Pons (tissue), 1 donor: ENCODE data around the gene UGT2B17.
"Not testable (repeated sequence)": the region's sequence is repeated elsewhere in the genome, so short reads cannot be mapped to it uniquely, and the experiment has no call there.

ENCODE experiments used
- DNase-seq: peaks from one replicate; pipeline ENCODE4 v3.0.0-alpha.2; 2016; ENCODE audit warnings: low spot score

Gene UGT2B17

DNA sequence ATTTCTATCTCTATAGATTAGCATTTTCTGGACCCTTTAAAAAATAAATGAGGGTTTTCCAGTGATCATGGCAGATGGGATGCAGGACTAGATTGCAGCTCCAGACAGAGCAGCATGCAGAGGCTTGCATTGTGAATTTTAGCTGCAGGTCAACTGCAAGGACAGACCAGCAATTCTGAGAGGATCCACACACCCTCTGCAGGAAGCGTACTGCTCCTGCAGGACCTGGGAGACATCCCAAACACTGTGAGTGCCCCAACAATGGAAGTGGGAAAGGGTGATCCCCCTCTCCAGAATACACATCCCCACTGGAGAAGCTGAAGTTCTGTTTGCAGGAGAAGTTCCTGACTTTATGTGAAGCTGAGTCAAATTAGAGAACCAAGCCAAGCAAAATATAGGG lies 7.1 kb downstream of the UGT2B17 start:
- not testable (repeated sequence) for DNase-seq

DNA sequence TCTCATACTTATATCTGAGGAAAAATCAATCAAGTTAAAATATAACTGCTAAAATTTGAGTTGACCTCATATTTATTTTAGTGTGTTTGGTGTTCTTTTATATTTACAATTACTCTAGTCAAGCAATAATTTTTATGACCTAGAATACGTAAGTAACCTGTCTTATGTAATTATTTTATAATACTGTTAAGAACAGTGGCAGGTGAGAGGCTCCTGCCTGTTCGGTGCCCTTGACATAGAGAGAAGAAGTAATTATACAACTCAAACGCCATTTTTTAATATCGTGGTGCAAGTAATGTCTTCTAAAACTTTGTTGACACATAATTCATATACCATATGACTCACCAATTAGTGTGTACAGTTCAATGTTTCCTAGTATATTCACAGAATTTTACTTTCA lies 7.6 kb downstream of the UGT2B17 start:
- DNase-seq = not testable (repeated sequence)

DNA sequence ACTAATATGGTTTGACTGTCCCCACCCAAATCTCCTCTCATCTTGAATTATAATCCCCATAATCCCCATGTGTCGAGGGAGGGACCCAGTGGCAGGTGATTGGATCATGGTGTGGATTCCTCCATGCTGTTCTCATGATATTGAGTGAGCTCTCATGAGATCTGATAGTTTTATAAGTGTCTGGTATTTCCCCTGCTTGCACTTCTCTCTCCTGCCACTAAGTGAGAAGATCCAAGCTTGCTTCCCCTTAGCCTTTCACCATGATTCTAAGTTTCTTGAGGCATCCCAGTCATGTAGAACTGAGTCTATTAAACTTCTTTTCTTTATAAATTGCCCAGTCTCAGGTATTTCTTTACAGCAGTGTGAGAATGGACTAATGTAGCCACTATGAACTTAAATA lies 9.8 kb downstream of the UGT2B17 start:
- not testable (repeated sequence) for DNase-seq

DNA sequence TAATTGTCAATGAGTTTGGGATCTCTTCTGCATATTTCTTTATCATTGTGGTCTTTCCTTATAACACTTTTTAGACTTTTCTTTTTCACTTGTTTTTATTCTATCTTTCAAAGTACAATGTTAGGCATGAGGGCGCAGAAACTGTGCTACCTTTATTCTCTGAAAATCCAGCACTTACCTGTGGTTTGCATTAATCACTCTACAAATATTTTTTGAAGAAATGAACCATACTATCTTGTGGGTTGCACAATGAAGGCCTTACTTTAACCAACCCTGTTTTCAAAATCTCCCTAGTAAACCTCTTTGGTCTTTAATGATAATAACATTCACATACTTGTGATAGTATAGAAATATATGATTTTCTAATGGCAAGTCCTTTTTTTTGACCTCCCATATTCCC lies 11.0 kb downstream of the UGT2B17 start:
- not testable (repeated sequence) for DNase-seq

DNA sequence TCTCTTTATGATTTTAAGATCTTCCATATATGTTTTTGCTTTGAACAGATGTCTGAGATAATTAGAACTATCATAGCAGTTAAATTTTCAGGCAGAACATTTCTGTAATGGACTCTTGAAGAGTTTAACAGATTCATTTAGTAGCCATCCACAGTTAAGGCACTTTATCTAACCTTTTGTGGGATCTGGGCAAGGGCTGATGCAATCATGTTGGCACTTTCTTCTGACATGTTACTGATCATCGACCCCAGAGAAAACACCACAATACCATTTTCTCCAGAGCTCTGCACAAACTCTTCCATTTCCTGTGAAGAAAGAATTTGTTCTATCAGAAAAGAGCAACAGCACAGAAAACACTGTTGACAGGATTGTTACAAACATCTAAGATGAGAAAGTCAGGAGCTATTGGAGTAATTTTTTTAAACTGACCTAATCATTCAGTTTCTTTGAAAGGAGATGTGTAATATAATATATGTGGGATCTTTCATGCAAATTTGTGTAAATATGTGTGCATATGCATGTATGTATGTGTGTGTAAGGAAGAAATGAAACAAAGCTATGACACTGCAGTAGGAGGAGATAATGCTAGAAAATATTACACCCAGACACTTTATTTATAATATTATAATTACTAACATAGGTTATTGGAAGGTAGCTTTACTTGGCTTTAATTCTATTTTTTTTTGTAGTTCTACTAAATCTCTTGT lies 15.6 kb downstream of the UGT2B17 start:
- DNase-seq = not testable (repeated sequence)

DNA sequence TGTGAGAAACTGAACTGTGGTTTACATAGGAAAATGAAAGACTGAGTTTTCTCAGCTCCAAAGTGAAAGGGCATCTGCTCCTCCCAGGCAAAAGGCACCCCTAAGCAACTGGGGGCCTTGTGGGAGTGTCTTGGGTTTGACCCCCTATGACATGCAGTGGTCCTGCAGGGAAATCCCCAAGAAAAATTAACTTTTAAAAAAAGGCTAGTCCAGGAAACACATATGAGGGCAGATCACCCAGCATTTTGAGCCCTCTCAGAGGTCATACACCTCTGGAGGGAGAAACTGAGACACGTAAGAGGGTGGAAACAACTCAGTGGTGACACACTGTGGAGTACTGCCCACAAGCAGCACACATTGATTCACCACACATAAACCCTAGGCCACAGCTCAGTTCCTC lies 22.3 kb downstream of the UGT2B17 start:
- DNase-seq = not testable (repeated sequence)

DNA sequence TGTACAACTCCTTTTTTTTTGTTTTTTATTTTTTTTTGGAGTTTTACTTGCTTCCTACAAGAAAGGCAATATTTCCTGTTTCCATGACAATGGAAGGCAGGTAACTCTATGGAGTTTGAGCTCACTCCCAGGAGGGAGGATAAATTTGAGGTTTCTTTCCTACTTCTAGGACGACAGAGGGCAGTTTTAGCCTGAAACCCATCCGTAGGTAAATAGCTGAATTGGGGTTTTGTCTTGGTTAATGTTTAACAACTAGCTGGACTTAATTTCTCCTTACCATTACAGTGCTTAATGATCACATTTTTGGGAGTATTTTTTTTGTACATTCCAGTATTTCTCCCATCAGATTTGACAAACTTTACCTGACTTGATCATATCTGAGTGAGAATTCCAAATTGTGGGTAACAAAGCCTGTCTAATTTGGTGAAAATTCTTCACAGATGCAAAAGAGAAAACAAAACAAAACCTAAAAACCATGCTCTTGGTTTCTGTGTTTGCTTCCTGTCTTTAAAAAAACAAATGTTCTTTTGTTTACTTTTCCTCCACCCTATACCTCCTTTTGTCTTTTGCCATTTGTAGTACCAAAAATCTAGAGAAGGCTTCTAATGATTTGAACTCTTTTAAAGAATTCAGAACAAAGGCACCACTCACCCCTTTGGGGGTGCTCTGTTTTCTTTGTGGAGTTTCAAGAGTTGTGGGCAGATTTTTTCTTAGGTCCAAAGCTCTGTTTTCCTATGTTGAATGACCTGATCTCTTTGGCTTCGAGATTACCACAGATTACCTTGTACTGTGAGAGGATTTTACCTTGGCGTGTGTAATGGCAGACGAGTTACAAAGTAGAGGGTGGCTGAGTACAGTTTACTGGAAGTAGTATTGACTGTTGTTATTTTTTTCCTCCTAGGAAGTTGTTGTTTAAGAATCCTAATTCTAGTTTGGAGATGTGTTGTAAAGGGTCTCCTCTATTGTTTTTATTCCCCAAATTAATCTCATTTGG lies 23.0 kb downstream of the UGT2B17 start:
- not testable (repeated sequence) for DNase-seq

DNA sequence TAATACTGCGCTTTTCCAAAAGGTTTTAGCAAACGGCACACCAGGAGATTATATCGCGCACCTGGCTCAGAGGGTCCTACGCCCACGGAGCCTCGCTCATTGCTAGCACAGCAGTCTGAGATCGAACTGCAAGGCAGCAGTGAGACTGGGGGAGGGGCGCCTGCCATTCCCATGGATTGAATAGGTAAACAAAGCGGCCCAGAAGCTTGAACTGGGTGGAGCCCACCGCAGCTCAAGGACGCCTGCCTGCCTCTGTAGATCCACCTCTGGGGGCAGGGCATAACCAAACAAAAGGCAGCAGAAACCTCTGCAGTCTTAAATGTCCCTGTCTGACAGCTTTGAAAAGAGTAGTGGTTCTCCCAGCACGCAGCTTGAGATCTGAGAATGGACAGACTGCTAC lies 33.4 kb downstream of the UGT2B17 start:
- DNase-seq = not testable (repeated sequence)

DNA sequence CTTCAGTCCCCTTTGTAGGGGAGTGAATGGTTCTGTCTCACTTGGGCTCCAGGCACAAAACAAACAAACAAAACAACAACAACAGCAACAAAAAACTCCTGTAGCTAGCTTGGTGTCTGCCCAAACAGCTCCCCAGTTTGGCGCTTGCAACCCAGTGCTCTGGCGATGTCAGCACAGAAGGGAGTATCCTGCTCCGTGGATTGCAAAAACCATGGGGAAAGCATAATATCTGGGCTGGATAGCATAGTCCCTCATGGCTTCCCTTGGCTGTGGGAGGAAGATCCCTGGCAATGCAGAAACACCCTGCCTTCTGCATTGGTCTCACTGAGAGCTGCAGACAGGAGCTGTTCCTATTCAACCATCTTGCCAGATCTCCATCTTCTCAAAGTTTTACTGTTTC lies 39.7 kb downstream of the UGT2B17 start:
- DNase-seq = no peak

DNA sequence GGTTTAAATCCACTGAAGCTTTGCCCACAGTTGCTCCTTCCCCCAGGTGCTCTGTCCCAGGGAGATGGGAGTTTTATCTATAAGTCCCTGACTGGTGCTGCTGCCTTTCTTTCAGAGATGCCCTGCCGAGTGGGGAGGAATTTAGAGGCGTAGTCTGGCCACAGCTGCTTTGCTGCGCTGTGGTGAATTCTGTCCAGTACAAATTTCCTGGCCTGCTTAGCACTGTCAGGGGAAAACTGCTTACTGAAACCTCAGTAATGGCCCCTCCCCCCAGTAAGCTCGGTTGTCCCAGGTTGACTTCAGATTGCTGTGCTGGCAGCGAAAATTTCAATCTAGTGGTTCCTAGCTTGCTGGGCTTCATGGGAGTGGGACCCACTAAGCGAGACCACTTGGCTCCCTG lies 40.1 kb downstream of the UGT2B17 start:
- no peak for DNase-seq

DNA sequence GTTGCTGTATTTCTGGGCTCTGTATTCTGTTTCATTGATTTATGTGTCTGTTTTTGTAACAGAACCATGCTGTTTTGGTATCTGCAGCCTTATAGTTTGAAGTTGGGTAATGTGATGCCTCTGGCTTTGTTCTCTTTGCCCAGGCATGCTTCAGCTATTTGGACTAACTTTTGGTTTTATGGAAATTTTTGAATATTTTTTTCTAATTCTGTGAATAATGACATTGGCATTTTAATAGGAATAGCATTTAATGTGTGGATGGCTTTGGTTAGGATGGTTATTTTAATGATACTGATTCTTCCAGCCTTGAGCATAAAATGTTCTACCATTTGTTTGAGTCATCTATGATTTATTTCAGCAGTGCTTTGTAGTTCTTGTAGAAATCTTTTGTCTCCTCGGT lies 53.9 kb downstream of the UGT2B17 start:
- DNase-seq = not testable (repeated sequence)

DNA sequence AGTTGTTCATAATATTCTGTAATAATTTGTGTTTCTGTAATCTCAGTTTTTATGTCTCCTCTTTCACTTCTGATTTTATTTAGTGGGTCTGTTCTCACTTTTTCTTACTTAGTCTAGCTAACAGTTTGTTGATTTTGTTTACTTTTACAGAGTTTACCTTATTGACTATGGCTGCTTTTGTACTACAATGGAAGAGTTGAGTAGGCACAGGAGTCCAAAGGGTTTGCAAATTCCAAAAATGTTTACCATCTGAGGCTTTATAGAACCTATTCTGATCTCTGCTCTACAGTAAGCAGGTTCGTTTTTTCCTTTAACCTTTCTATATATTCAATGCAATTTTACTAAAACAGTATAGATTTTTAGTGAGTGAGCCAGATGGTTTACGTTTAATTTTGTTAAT lies 55.1 kb downstream of the UGT2B17 start:
- no peak for DNase-seq

DNA sequence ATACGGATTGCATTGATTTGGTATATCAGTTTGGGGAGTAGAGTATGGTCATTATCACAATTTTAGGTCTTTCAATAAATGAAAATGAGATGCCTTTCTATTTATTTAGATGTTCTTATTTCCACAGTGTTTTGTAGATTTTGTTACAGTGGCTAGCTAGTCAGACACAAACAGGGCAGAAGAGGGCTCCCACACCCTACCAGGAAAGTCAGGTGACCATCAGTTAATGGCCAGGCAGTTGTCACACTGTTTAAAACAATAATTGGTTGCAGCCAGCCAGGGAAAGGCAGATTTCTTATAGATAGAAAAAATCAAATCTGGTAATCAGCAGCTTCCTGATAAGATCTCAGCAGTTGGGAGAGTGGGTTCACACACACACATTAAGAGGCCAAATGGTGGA lies 57.2 kb downstream of the UGT2B17 start:
- DNase-seq = no peak

DNA sequence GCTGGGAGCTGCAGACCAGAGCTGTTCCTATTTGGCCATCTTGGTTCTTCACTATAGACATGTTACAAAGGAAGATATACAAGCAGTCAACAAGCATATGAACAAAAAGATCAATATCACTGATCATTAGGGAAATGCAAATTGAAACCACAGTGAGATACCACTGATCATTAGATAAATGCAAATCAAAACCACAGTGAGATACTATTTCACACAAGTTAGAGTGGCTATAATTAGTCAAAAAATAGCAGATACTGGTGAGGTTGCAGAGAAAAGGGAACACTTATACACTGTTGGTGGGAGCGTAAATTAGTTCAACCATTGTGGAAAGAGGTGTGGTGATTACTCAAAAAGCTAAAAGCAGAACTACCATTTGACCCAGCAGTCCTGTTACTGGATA lies 70.7 kb downstream of the UGT2B17 start:
- DNase-seq = not testable (repeated sequence)

DNA sequence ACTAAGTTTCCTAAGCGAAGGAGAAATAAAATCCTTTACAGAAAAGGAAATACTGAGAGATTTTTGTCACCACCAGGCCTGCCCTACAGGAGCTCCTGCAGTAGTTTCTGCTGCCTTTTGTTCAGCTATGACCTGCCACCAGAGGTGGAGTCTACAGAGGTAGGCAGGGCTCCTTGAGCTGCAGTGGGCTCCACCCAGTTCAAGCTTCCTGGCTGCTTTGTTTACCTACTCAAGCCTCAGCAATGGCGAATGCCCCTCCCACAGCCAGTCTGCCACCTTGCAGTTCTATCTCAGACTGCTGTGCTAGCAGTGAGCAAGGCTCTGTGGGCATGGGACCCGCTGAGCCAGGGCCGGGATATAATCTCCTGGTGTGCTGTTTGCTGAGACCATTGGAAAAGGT lies 71.3 kb downstream of the UGT2B17 start:
- DNase-seq = not testable (repeated sequence)

DNA sequence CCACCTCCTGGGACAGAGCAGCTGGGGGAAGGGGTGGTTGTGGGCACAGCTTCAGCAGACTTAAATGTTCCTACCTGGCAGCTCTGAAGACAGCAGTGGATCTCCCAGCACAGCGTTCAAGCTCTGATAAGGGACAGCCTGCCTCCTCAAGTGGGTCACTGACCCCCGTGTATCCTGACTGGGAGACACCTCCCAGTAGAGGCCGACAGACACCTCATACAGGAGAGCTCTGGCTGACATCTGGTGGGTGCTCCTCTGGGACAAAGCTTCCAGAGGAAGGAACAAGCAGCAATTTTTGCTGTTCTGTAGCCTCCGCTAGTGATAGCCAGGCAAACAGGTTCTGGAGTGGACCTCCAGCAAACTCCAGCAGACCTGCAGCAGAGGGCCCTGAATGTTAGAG lies 72.7 kb downstream of the UGT2B17 start:
- not testable (repeated sequence) for DNase-seq

DNA sequence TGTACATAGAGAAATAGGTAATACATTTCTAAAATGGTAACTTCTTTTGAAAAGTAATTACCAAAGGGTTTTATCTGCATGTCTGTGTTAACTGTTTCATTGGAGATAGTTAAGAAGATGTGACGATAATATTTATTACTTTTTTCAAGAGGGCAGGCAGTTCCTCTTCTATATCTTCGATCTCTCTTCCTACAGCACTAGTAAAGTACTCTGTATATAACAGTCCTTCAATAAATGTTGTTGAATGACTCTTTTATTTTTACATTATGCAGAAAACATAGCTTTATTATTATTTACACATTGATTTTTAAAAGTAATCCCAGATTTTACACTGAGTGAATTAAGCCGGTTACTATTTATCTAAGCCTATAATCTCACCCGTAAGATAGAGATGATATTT lies 77.1 kb downstream of the UGT2B17 start:
- no peak for DNase-seq

DNA sequence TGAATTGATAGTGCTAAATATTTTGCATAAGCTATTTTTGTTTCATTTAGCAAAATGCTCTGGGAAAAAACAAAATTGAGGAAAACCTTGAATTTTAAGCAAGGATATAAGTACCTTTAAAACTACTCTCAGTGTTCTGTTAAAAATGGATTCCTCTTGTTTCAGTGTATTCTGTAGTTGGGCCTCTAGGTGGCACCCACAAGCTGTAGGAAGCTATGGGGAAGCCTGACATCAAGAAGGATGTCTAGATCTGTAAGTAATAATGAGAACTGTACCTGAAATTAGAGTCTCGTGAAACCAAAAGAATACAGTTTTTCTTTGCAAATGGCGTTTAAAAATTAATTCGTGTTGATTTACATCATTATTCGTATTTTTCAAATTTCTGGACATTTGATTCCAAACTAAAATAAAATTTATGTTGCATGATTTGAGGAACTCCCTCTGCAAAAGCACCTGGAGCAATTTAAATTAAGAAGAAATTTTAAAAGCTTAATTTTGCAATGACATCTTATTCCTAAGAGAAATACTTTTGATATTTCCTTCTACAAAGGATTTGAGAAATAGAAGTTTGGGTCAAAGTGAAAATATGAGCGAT lies 77.6 kb downstream of the UGT2B17 start:
- peak; percentile 77 for DNase-seq

DNA sequence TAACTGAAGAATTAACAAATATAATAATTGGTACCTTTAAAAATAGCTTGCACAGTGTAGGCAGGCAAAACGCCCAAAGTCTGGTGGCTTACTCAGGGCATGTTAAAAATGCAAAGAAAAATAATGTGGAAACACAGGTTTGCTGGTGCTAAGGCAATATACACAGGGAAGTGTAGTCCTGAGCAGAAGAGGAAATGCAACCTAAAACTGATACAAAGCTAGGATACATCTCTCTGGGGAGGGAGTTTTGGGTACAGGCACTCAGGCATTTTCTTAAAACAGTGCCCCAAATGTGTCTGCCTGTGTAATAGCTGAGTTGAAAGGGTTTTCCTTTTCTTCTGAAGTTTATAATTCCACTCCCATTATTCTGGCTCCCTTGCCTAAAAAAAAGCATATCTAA lies 81.4 kb downstream of the UGT2B17 start:
- peak; percentile 9 for DNase-seq

DNA sequence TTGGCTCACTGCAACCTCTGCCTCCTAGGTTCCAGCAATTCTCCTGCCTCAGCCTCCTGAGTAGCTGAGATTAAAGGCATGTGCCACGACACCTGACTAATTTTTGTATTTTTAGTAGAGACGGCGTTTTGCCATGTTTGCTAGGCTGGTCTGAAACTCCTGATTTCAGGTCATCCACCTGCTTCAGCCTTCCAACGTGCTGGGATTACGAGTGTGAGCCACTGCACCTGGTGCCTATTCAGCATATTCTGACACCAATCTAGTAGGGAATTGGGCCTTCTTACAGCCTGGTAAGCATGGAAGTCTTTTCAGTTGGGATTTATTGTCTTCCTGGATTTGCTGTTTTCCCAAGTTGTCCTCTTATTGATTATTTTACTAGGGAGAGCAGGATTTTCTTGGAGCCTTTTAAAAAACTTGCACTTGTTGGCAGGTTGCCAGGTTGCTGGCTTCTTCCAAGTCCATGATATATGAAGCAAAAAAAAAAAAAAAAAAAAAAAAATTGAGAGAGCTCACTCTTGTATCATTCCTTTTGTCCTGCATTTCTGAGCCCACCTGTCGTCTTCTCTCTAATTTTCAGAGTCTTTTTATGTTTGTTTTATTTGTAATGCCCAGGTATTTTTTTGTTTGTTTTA lies 85.2 kb downstream of the UGT2B17 start:
- no peak for DNase-seq

DNA sequence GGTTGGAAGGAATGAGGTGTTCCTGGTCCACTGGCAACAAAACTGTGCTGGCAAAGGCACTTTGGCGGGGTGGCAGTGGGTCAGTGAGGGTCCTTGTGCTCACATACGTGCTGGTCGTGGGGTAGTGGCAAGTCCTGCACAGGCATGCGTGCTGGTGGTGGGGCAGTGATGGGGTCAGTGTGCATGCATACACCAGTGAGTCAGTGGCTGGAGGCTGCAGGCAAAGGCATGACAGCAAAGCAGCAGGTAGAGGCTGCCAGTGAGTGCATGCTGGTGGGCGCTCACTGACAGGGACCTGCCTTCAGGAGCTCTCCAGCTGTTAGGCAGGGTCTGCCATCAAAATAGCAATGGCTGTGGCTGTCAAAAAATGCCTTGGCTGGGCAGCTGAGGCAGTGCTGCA lies 86.8 kb downstream of the UGT2B17 start:
- no peak for DNase-seq
